GM12892 (cell line): ENCODE results near the gene TMEM266.

Experiments
- POLR2A ChIP-seq: IDR thresholded peaks from 2 replicates; pipeline ENCODE4 v1.6.1; 2011; ENCODE audit warnings: low read depth, low read length, control low read depth
- POLR2AphosphoS5 ChIP-seq: IDR thresholded peaks from 2 replicates; pipeline ENCODE4 v1.6.1; 2011; ENCODE audit warnings: low read depth, low read length, control low read depth

DNA sequence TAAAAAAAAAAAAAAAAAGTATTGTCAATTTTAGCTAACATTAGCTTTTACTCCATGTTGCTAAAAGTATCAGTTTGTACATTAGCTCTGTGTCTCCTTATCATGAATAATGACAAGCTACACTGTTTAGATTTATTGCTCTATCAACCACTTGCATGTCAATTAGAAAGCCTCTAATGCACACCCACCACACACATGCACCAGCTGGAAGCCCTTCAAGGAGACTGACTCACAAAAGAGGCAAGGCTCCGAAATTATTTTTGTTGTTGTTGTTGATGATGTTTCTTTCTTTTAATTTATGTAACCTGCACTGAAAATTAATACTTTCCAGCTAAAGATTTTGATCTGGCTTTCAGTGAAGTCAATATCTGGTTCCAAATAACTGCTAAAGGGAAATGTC is 180.0 kb downstream of the TMEM266 start:
- TF ChIP-seq POLR2A: no peak
- no peak for TF ChIP-seq POLR2AphosphoS5
